HepG2 (cell line): ENCODE data around the gene SOX9. TPM values are rescaled to one million over a fixed set of nuclear protein-coding genes. Genes with fewer than 3 reads are reported as not detected.

Experiments used
- FOXJ3 ChIP-seq: sonication (generic); formaldehyde crosslinking; IDR thresholded peaks from 2 replicates; pipeline ENCODE4 v1.4.0; 2020; ENCODE audit warnings: missing genetic modification reagents, mild to moderate bottlenecking, borderline replicate concordance
- HMG20B ChIP-seq: conservative IDR thresholded peaks from 2 replicates; pipeline ENCODE4 v1.6.1; 2016; ENCODE audit warnings: missing genetic modification reagents, missing compliant biosample characterization
- KDM1A ChIP-seq: IDR thresholded peaks from 2 replicates; pipeline ENCODE4 v1.6.1; 2016; ENCODE audit warnings: missing compliant biosample characterization
- NFE2L2 ChIP-seq: fragments of 150-350 bp; IDR thresholded peaks from 2 replicates; pipeline ENCODE4 v1.6.1; 2014; ENCODE audit warnings: low read length
- POLR2AphosphoS2 ChIP-seq: IDR thresholded peaks from 2 replicates; pipeline ENCODE4 v1.6.1; 2011; ENCODE audit warnings: low read depth, low read length, improper control_type of control experiment
- PTBP1 ChIP-seq: fragments of 200-400 bp; formaldehyde crosslinking; IDR thresholded peaks from 2 replicates; pipeline ENCODE4 v1.6.1; 2018; ENCODE audit warnings: low read length, low read depth; ENCODE audit not compliant: poor library complexity, severe bottlenecking
- RXRA ChIP-seq: sonication (generic); formaldehyde crosslinking; IDR thresholded peaks from 2 replicates; pipeline ENCODE4 v1.5.1; 2020; ENCODE audit warnings: missing genetic modification reagents
- TSC22D2 ChIP-seq: sonication (generic); formaldehyde crosslinking; IDR thresholded peaks from 2 replicates; pipeline ENCODE4 v1.5.1; 2020; ENCODE audit warnings: missing genetic modification reagents, mild to moderate bottlenecking, borderline replicate concordance
- UBTF ChIP-seq: sonication (generic); formaldehyde crosslinking; IDR thresholded peaks from 2 replicates; pipeline ENCODE4 v1.4.0; 2020; ENCODE audit warnings: mild to moderate bottlenecking, missing genetic modification reagents
- USF2 ChIP-seq, 2 experiments: sonication (generic) in 1 of 2; formaldehyde crosslinking in 1 of 2; IDR thresholded peaks; 2 replicates each; pipeline versions ENCODE4 v1.5.1 to v1.6.1; 2011 to 2020; ENCODE audit warnings: borderline replicate concordance in 1 of 2, low read depth in 1 of 2, low read length in 1 of 2, mild to moderate bottlenecking in 1 of 2, missing genetic modification reagents in 1 of 2, moderate library complexity in 1 of 2
- ZNF232 ChIP-seq: sonication (generic); formaldehyde crosslinking; IDR thresholded peaks from 2 replicates; pipeline ENCODE4 v1.4.0; 2020; ENCODE audit warnings: missing genetic modification reagents, borderline replicate concordance
- ZNF280B ChIP-seq: sonication (generic); formaldehyde crosslinking; IDR thresholded peaks from 2 replicates; pipeline ENCODE4 v1.5.0; 2020; ENCODE audit warnings: missing genetic modification reagents, mild to moderate bottlenecking, borderline replicate concordance
- ZNF574 ChIP-seq: sonication (generic); formaldehyde crosslinking; IDR thresholded peaks from 2 replicates; pipeline ENCODE4 v1.4.0; 2020; ENCODE audit warnings: missing genetic modification reagents
- ZNF878 ChIP-seq: sonication (generic); formaldehyde crosslinking; IDR thresholded peaks from 2 replicates; pipeline ENCODE4 v1.8.1; 2023; ENCODE audit warnings: mild to moderate bottlenecking, missing genetic modification reagents, moderate library complexity
- polyA plus RNA-seq, 8 experiments: library from polyadenylated mRNA; depleted of rRNA in 3 of 8; stranded (reverse) in 7 of 8; unstranded in 1 of 8; fragments of >200 nt; fragmentation: Illumina TruSeq in 4 of 8; extraction: Trizol in 4 of 8; gene quantifications; 2 replicates each; pipeline versions ENCODE4 v1.2.1 to v1.2.3, GENCODE V29; 2011 to 2016; ENCODE audit warnings: low read depth in 4 of 8, missing spikeins in 1 of 8, mixed read lengths in 1 of 8; ENCODE audit not compliant: insufficient read depth in 1 of 8
- total RNA-seq, 5 experiments: library from RNA; depleted of rRNA; stranded (reverse); fragments of >200 nt; fragmentation: Illumina TruSeq; extraction: Trizol; gene quantifications; 2 replicates each; pipeline ENCODE4 v1.2.3, GENCODE V29; 2016; ENCODE audit warnings: low read depth in 1 of 5
- TF ChIP-seq, protein P1 (sequence below): sonication (generic); formaldehyde crosslinking; IDR thresholded peaks from 2 replicates; pipeline ENCODE4 v1.4.0; 2020; ENCODE audit warnings: mild to moderate bottlenecking, low read depth, missing genetic modification reagents
- TF ChIP-seq, protein P2 (sequence below): sonication (generic); formaldehyde crosslinking; IDR thresholded peaks from 2 replicates; pipeline ENCODE4 v1.4.0; 2020; ENCODE audit warnings: missing genetic modification reagents

SOX9 gene
- total and polyA plus RNA-seq, 2 of the 13 experiments (the other 11 are each of a cell fraction or from before 2014, with no cell fraction given), result 16.1 to 27.6 TPM

- peak; percentile 73 for TF ChIP-seq UBTF (CRISPR knock-in tag)
- TF ChIP-seq HMG20B, result 0 out of 2 replicates have a peak, but pooled peaks have one; percentile 38
- no peak for TF ChIP-seq ZNF232 (CRISPR knock-in tag)
- TF ChIP-seq, protein P1, sequence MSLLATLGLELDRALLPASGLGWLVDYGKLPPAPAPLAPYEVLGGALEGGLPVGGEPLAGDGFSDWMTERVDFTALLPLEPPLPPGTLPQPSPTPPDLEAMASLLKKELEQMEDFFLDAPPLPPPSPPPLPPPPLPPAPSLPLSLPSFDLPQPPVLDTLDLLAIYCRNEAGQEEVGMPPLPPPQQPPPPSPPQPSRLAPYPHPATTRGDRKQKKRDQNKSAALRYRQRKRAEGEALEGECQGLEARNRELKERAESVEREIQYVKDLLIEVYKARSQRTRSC (CRISPR knock-in tag), result no peak; the same call in 1 of the 2 replicates
- no peak for TF ChIP-seq NFE2L2
- peak; percentile 37 for TF ChIP-seq RXRA (CRISPR knock-in tag)
- TF ChIP-seq POLR2AphosphoS2, result peak; percentile 47; the same call in 1 of the 2 replicates
- TF ChIP-seq PTBP1, result no peak
- TF ChIP-seq USF2 (IDR thresholded peaks at IDR 0.05; ENCODE audit: low read depth, low read length), result no peak
- TF ChIP-seq USF2 (CRISPR knock-in tag; IDR thresholded peaks at IDR 0.05; ENCODE audit: borderline replicate concordance), result no peak
- TF ChIP-seq, protein P2, sequence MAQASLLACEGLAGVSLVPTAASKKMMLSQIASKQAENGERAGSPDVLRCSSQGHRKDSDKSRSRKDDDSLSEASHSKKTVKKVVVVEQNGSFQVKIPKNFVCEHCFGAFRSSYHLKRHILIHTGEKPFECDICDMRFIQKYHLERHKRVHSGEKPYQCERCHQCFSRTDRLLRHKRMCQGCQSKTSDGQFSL (CRISPR knock-in tag), result 0 out of 2 replicates have a peak, but pooled peaks have one; percentile 59
- peak; percentile 72; the same call in 1 of the 2 replicates for TF ChIP-seq FOXJ3 (CRISPR knock-in tag)
- no peak; the same call in 1 of the 2 replicates for TF ChIP-seq TSC22D2 (CRISPR knock-in tag)
- 0 out of 2 replicates have a peak, but pooled peaks have one; percentile 7 for TF ChIP-seq KDM1A (CRISPR knock-in tag)
- peak; percentile 21; the same call in 1 of the 2 replicates for TF ChIP-seq ZNF574 (CRISPR knock-in tag)
- TF ChIP-seq ZNF878 (CRISPR knock-in tag), result peak; percentile 78
- TF ChIP-seq ZNF280B (CRISPR knock-in tag), result no peak; the same call in 1 of the 2 replicates
Observed at GRCh38 chr17:72122765-72123529, 2.1 kb downstream of the SOX9 start (continued).
